Fibroblast of skin of left quadriceps (primary cell): ENCODE measurements around the gene ZFYVE9.
"Not testable (repeated sequence)": the region's sequence is repeated elsewhere in the genome, so short reads cannot be mapped to it uniquely, and the experiment has no call there.

ENCODE experiments used
- DNase-seq, 2 experiments: peaks; one replicate each; pipeline ENCODE4 v3.0.0-alpha.2; 2013; ENCODE audit warnings: low read depth in 2 of 2

Gene ZFYVE9

DNA sequence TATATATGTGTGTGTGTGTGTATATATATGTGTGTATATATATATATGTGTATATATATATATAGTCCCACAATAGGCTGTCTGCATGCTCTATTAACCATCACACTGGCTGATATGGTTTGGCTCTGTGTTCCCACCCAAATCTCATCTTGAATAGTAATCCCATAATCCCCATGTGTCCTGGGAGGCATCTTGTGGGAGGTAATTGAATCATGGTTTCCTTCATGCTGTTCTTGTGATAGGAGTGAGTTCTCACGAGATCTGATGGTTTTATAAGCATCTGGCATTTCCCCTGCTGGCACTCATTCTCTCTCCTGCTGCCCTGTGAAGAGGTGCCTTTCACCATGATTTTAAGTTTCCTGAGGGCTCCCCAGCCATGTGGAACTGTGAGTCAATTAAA, 228.0 kb downstream of the ZFYVE9 start:
- not testable (repeated sequence) for DNase-seq

DNA sequence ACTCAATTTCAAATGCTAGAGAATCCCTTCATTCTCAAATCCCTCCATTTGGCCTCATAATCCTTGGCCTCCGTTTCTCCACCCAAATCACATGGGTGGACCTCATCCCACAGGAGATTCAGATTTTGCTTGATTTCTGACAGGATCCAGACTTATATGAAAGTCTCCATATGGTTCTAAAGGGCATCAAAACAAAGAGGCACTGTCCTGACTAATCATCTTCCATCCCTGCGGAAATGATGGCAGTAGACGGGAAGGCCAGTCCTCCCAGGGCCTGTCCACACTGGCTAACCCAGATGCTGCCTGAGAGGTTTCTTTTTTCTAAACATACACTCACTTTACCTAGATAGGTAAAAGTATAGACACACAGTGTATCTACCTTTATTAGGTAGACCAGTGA, 243.5 kb downstream of the ZFYVE9 start:
- DNase-seq, result no peak

DNA sequence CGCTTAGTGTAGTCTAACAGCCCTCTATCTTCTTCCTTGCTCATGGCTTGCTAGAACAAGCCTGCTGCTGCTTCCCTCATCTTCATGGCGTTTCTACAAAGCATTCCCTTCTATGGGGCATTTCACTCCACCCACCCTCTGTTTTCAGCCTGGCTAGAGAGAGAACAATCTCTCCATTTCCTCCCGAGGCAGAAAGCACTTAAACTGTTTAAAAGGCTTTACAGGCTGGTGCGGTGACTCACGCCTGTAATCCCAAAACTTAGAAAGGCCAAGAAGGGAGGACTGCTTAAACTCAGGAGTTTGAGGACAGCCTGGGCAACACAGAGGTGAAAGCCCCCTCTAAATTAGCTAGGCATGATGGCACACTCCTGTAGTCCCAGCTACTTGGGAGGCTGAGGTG, 244.6 kb downstream of the ZFYVE9 start:
- DNase-seq, result no peak

GRCh38 chr1:52393174-52393573, 251.3 kb downstream of the ZFYVE9 start:
- no peak for DNase-seq
